ENCODE results near the gene ZFYVE28. TPM values are rescaled to one million over a fixed set of nuclear protein-coding genes. Genes with fewer than 3 reads are reported as not detected.

ZFYVE28 gene
- total RNA-seq, 6 donors from 2014 or later: 10.8 to 51.3 (median 15.2) TPM

DNA sequence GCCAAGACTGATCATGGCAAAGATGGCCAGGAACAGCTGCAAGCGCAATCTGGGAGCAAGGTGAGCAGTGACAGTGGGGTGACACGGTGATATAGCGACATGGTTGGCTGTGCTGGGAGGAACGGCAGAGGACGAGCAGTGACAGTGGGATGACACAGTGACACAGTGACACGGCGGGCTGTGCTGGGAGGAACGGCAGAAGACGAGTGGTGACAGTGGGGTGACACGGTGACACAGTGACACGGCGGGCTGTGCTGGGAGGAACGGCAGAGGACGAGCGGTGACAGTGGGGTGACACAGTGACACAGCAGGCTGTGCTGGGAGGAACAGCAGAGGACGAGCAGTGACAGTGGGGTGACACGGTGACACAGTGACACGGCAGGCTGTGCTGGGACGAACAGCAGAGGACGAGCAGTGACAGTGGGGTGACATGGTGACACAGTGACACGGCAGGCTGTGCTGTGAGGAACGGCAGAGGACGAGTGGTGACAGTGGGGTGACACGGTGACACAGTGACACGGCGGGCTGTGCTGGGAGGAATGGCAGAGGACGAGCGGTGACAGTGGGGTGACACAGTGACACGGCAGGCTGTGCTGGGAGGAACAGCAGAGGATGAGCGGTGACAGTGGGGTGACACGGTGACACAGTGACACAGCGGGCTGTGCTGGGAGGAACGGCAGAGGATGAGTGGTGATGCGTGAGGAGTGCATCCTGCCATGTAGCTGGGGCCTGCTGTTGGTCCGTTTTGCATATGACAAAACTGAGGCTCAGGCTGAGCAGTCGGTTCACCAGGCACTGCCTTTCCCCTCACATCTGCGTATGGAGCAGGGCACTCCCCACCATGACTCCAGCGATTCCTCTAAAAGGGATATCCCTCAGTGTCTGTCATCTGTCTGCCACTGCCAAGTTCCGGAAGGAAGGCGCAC, 120.6 kb downstream of the ZFYVE28 start:
- DNase-seq (no peak), ATAC-seq (ENCODE audit: low FRiP score in 2 of 2) (no peak)
- H3K4me3 ChIP-seq: no peak overlapping the region
- no peak overlapping the region for H3K27ac ChIP-seq
- no peaks in the 10 kb centered on the region for H3K4me1 ChIP-seq
- no peaks in the 10 kb centered on the region for H3K27me3 ChIP-seq
- peaks cover 0 to 6% (median 1%) of the 10 kb centered on the region in 4 donors for H3K9me3 ChIP-seq
- WGBS, 2 donors: 84 to 88% methylated on average over 38 to 40 of the region's 40 CpGs
- peaks cover 0 to 4% (median 0%) of the 10 kb centered on the region in 4 donors for H3K36me3 ChIP-seq
- TF ChIP-seq POLR2AphosphoS5 (IDR thresholded peaks at IDR 0.05): no peak
- no peak for TF ChIP-seq EP300 (IDR thresholded peaks at IDR 0.05)
- TF ChIP-seq, protein P1, sequence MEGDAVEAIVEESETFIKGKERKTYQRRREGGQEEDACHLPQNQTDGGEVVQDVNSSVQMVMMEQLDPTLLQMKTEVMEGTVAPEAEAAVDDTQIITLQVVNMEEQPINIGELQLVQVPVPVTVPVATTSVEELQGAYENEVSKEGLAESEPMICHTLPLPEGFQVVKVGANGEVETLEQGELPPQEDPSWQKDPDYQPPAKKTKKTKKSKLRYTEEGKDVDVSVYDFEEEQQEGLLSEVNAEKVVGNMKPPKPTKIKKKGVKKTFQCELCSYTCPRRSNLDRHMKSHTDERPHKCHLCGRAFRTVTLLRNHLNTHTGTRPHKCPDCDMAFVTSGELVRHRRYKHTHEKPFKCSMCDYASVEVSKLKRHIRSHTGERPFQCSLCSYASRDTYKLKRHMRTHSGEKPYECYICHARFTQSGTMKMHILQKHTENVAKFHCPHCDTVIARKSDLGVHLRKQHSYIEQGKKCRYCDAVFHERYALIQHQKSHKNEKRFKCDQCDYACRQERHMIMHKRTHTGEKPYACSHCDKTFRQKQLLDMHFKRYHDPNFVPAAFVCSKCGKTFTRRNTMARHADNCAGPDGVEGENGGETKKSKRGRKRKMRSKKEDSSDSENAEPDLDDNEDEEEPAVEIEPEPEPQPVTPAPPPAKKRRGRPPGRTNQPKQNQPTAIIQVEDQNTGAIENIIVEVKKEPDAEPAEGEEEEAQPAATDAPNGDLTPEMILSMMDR (IDR thresholded peaks at IDR 0.05): no peak
- TF ChIP-seq POLR2A (IDR thresholded peaks at IDR 0.05): no peak

DNA sequence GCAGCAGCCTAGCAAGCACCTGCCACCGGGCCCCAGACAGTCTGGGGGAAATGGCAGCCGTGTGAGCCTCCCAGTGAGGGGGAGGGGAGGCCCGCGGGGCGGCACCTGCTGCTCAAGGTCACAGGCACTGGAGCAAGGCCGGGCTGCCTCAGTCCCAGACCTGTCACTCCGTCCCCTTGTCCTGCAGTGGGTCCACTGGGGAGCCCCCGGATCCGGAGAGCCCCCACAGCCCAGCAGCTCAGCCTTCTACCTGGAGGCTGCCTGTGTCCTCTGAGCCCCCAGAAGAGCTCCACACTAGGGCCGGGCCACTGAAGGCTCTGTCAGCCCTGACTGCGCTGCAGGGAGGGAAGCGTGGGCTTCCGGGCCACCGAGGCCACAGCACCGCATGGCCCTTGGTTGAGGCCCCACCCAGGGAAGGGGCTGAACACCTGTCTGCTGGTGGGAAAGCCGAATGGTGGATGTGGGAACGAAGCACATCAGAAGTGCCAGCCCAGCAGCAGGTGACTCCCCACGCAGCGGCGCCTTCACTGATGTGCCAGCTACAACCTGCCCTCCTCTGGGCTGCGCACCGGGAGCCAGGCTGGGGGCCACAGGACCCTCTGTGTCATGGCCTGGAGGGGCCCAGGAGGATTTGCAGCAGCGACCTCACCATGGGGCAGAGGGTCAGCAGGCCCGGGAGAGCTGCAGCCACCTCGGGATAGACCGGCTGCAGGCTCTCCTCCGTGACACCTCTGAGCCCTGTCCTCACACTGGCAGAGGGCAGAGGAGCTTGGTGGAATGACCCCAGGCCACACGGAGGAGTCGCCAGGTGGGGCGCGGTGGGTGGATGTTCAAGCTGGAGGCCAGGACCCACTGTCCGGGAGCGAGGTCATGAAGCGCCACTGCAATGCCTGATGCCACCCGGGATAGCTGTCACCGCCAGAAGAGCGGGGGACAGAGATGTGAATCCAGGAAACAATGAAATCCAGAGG, 121.5 kb downstream of the ZFYVE28 start:
- H3K4me1 ChIP-seq: no peaks in the 10 kb centered on the region
- H3K27ac ChIP-seq: no peak overlapping the region
- 91 to 96% methylated on average over 11 to 37 of the region's 37 CpGs for WGBS, 2 donors
- H3K9me3 ChIP-seq: no peaks in the 10 kb centered on the region
- TF ChIP-seq EP300 (IDR thresholded peaks at IDR 0.05) (no peak), POLR2A (IDR thresholded peaks at IDR 0.05) (no peak), POLR2AphosphoS5 (IDR thresholded peaks at IDR 0.05) (no peak)
- TF ChIP-seq, protein P1 (IDR thresholded peaks at IDR 0.05): no peak
- DNase-seq: peak in 1 of 2 donors; percentile 77
- H3K36me3 ChIP-seq: peaks cover 0 to 4% (median 0%) of the 10 kb centered on the region in 4 donors
- no peaks in the 10 kb centered on the region for H3K27me3 ChIP-seq
- H3K4me3 ChIP-seq: no peak overlapping the region
- ATAC-seq (ENCODE audit: low FRiP score in 2 of 2): peak; percentile 5 to 18

DNA sequence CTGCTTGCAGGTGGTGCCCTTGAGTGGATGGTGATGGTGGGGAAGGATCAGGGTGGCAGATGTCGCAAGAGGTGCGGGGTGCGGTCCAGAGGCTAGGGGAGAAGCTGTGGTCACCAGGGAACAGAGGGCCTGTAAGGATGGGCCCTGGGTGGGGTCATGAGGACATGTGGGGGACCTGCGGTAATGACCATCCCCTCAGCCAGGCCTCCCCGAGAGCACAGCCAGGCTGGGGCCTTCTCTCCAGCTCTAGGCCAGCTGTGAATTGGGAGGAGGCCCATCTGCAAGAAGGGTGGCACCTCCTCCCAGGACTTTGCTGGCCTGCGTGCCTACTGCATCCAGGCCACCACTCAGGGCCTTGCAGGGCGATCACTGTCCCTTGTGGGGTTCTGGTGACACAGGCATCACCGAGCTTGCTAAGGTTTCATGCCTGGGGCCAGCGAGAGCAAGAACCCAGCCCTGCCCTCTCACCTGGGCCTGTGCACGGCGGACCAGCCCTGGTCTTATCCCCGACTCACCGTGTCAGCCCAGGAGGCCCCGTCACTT, 122.5 kb downstream of the ZFYVE28 start:
- no peak for TF ChIP-seq EP300 (IDR thresholded peaks at IDR 0.05)
- TF ChIP-seq, protein P1 (IDR thresholded peaks at IDR 0.05): no peak
- no peak for TF ChIP-seq POLR2A (IDR thresholded peaks at IDR 0.05)
- TF ChIP-seq POLR2AphosphoS5 (IDR thresholded peaks at IDR 0.05): no peak
- 93% methylated on average over 14 of the region's 14 CpGs for WGBS, 2 donors
- Histone ChIP-seq H3K27me3 (no peaks in the 10 kb centered on the region), H3K9me3 (no peaks in the 10 kb centered on the region), H3K36me3 (peaks cover 0 to 4% (median 0%) of the 10 kb centered on the region in 4 donors), H3K4me1 (no peaks in the 10 kb centered on the region), H3K27ac (no peak overlapping the region), H3K4me3 (no peak overlapping the region)
- no peak for DNase-seq
- no peak for ATAC-seq (ENCODE audit: low FRiP score in 2 of 2)

DNA sequence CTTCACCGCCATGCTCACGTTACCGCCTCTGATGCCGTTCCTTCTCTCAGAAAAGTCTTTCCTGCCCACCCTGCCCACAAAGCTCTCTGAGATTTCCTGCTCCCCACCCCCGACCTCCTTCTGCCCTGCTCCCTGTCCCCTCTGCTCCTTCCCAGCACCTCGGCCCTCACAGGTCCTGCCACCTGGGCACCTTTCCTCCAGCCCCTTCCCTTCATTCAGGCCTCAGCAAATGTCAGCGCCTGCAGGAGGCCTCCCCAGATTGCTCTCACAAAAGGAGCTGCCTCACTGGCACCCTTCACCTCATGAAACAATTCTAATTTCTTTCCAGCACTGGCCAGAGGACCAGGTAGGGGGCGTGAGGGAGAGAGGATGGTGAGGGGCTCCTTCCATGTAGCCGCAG, 122.9 kb downstream of the ZFYVE28 start:
- no peak for ATAC-seq (ENCODE audit: low FRiP score in 2 of 2)
- no peak for DNase-seq
- 74 to 82% methylated on average over 9 of the region's 9 CpGs for WGBS, 2 donors
- H3K4me3 ChIP-seq: no peak overlapping the region
- peaks cover 0 to 2% (median 0%) of the 10 kb centered on the region in 4 donors for H3K36me3 ChIP-seq
- TF ChIP-seq EP300 (IDR thresholded peaks at IDR 0.05) (no peak), POLR2A (IDR thresholded peaks at IDR 0.05) (no peak), POLR2AphosphoS5 (IDR thresholded peaks at IDR 0.05) (no peak)
- TF ChIP-seq, protein P1 (IDR thresholded peaks at IDR 0.05): no peak
- no peaks in the 10 kb centered on the region for H3K27me3 ChIP-seq
- peaks cover 0 to 3% (median 0%) of the 10 kb centered on the region in 4 donors for H3K4me1 ChIP-seq
- no peaks in the 10 kb centered on the region for H3K9me3 ChIP-seq
- no peak overlapping the region for H3K27ac ChIP-seq
